Esophagus squamous epithelium (tissue), 5 donors: ENCODE data around the gene LPIN1. TPM values are rescaled to one million over a fixed set of nuclear protein-coding genes. Genes with fewer than 3 reads are reported as not detected.

Experiments
- DNase-seq: peaks from one replicate; lab custom pipeline; 2025; lab: John Stamatoyannopoulos, UW
- H3K27ac ChIP-seq, 4 donors: fragments of 200-600 bp; sonication (generic); one replicate each; pipeline ENCODE4 v1.5.1; 2016 to 2019; ENCODE audit warnings: mild to moderate bottlenecking in 1 of 4
- H3K27me3 ChIP-seq, 4 donors: fragments of 200-600 bp; sonication (generic); 1 replicate in 3 of 4; 2 replicates in 1 of 4; pipeline versions ENCODE4 v1.5.1 to v1.6.0; 2017 to 2021; ENCODE audit warnings: antibody characterized with exemption in 1 of 4
- H3K36me3 ChIP-seq, 3 donors: fragments of 200-600 bp; sonication (generic); one replicate each; pipeline ENCODE4 v1.5.1; 2016 to 2019
- H3K4me1 ChIP-seq, 3 donors: fragments of 200-600 bp; sonication (generic); one replicate each; pipeline ENCODE4 v1.5.1; 2017 to 2019
- H3K4me3 ChIP-seq, 4 donors: fragments of 200-600 bp; sonication (generic); 1 replicate in 3 of 4; 2 replicates in 1 of 4; pipeline ENCODE4 v1.5.1; 2016 to 2019; ENCODE audit warnings: mild to moderate bottlenecking in 2 of 4, moderate library complexity in 1 of 4
- H3K9me3 ChIP-seq, 3 donors: fragments of 200-600 bp; sonication (generic); one replicate each; pipeline ENCODE4 v1.5.1; 2016 to 2019
- POLR2A ChIP-seq, 4 donors: fragments of 450-650 bp; IDR thresholded peaks; one replicate each; pipeline ENCODE4 v1.6.1; 2017; ENCODE audit warnings: antibody characterized with exemption in 4 of 4, mild to moderate bottlenecking in 4 of 4, moderate library complexity in 3 of 4
- WGBS, 2 donors: methylation state at CpG; one replicate each; pipeline ENCODE4 v1.1.5; 2018; 5-methylcytosine and 5-hydroxymethylcytosine counted together
- intact Hi-C: fragments of 100-400 bp; cut with DNase I; formaldehyde crosslinking; loops from one replicate; pipeline ENCODE4 v1.15.0; 2022
- total RNA-seq, 4 donors: library from RNA; depleted of rRNA; stranded (reverse); fragments of >200 nt; gene quantifications; one replicate each; pipeline ENCODE4 v1.1.0, GENCODE V29; 2016
- TF ChIP-seq, protein P1 (sequence below), 6 experiments: fragments of 450-650 bp in 4 of 6; fragments of 200-600 bp in 2 of 6; sonication (generic) in 2 of 6; IDR thresholded peaks; one replicate each; pipeline ENCODE4 v1.5.1; 2016 to 2019; ENCODE audit warnings: antibody characterized with exemption in 6 of 6, mild to moderate bottlenecking in 4 of 6, moderate library complexity in 4 of 6
- donor health status: DM: yes; HTN: yes; CAD: no.

The LPIN1 gene
- total RNA-seq, 4 donors from 2014 or later: 16.9 to 80.9 (median 39.7) TPM

DNA sequence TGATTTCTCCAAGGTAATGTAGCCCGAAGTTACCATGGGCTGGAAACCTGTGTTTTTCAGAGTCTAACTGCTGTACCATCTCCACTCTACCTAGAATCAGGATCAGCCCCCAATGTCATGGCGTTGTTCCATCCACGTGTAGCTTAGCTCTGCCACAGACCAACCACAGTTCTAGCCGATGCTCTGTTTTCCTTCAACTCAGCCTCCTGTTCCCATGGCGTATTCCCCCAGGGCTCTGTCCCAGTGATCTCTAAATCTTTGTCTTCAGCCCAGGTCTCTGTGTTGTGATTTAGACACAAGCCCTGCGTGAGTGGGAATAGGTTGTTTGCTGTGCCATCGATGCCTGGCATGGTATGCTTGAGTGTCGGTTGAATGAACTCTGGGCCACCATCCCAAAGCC lies 53.4 kb downstream of the LPIN1 start:
- Histone ChIP-seq H3K9me3 (no peaks in the 10 kb centered on the region), H3K4me1 (no peaks in the 10 kb centered on the region), H3K27ac (no peak overlapping the region), H3K4me3 (no peak overlapping the region), H3K36me3 (peaks cover 0 to 100% (median 20%) of the 10 kb centered on the region in 3 donors), H3K27me3 (no peaks in the 10 kb centered on the region)
- 78 to 88% methylated on average over 5 to 7 of the region's 8 CpGs for WGBS, 2 donors
- TF ChIP-seq POLR2A (IDR thresholded peaks at IDR 0.05): no peak
- TF ChIP-seq, protein P1, sequence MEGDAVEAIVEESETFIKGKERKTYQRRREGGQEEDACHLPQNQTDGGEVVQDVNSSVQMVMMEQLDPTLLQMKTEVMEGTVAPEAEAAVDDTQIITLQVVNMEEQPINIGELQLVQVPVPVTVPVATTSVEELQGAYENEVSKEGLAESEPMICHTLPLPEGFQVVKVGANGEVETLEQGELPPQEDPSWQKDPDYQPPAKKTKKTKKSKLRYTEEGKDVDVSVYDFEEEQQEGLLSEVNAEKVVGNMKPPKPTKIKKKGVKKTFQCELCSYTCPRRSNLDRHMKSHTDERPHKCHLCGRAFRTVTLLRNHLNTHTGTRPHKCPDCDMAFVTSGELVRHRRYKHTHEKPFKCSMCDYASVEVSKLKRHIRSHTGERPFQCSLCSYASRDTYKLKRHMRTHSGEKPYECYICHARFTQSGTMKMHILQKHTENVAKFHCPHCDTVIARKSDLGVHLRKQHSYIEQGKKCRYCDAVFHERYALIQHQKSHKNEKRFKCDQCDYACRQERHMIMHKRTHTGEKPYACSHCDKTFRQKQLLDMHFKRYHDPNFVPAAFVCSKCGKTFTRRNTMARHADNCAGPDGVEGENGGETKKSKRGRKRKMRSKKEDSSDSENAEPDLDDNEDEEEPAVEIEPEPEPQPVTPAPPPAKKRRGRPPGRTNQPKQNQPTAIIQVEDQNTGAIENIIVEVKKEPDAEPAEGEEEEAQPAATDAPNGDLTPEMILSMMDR (IDR thresholded peaks at IDR 0.05): no peak
- no peak for DNase-seq
- intact Hi-C loops: no loop called here

GRCh38 chr2:11802782-11803191 lies 56.4 kb downstream of the LPIN1 start:
- no peak for TF ChIP-seq POLR2A (IDR thresholded peaks at IDR 0.05)
- TF ChIP-seq, protein P1 (IDR thresholded peaks at IDR 0.05): no peak
- DNase-seq: no peak
- no peaks in the 10 kb centered on the region for H3K4me1 ChIP-seq
- no peaks in the 10 kb centered on the region for H3K27me3 ChIP-seq
- peaks cover 0 to 100% (median 34%) of the 10 kb centered on the region in 3 donors for H3K36me3 ChIP-seq
- no peak overlapping the region for H3K27ac ChIP-seq
- no peak overlapping the region for H3K4me3 ChIP-seq
- 86 to 88% methylated on average over 9 of the region's 11 CpGs for WGBS, 2 donors
- intact Hi-C loops: no loop called here
- H3K9me3 ChIP-seq: no peaks in the 10 kb centered on the region

DNA sequence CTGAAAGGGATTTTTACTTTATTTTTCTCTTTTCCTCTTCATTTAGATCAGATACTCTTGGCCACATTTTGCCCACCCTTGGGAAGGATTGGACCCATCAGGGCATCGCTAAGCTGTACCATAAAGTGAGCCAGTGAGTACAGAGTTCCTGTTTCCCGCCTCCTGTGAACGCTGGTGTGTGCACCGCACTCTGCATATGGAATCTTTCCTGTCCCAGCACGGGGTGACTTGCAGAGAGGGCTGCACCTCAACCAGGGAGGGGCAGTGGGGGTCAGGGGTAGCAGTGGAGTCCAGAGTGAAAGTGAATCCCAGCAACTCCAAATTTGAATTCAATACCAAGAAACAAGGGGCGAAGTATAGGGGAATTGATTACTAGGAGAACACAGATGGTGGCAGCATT lies 58.6 kb downstream of the LPIN1 start:
- Histone ChIP-seq H3K27me3 (no peaks in the 10 kb centered on the region), H3K27ac (no peak overlapping the region), H3K4me3 (no peak overlapping the region), H3K4me1 (no peaks in the 10 kb centered on the region), H3K9me3 (no peaks in the 10 kb centered on the region), H3K36me3 (peaks cover 0 to 94% (median 36%) of the 10 kb centered on the region in 3 donors)
- intact Hi-C loops: no loop called here
- 83 to 91% methylated on average over 5 to 6 of the region's 6 CpGs for WGBS, 2 donors
- DNase-seq: no peak
- TF ChIP-seq, protein P1 (IDR thresholded peaks at IDR 0.05): no peak
- no peak for TF ChIP-seq POLR2A (IDR thresholded peaks at IDR 0.05)

DNA sequence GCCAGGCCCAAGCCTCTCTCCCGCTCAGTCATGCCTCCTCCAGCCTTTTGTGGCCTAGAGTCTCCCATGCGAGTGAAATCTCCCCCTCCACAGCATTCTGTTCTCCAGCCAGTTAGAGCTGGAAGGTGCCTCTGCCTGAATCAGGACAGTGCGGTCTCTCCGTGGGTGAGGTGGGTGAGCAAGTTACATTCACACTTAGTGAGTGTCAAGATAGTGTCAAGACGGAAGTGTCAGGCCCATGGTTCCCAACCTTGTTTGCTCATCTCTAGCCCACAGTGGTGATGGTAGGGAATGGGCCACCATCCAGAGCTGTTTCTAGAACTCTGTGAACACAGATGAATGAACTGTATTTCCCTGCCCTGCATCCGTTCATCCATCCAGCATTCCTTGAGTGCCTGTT lies 59.5 kb downstream of the LPIN1 start:
- Histone ChIP-seq H3K4me3 (no peak overlapping the region), H3K36me3 (peaks cover 0 to 94% (median 36%) of the 10 kb centered on the region in 3 donors), H3K27me3 (no peaks in the 10 kb centered on the region), H3K4me1 (no peaks in the 10 kb centered on the region), H3K27ac (no peak overlapping the region), H3K9me3 (no peaks in the 10 kb centered on the region)
- TF ChIP-seq, protein P1 (IDR thresholded peaks at IDR 0.05): no peak
- no peak for TF ChIP-seq POLR2A (IDR thresholded peaks at IDR 0.05)
- no peak for DNase-seq
- WGBS, 2 donors: 90 to 97% methylated on average over 4 to 6 of the region's 6 CpGs
- intact Hi-C loops: no loop called here

DNA sequence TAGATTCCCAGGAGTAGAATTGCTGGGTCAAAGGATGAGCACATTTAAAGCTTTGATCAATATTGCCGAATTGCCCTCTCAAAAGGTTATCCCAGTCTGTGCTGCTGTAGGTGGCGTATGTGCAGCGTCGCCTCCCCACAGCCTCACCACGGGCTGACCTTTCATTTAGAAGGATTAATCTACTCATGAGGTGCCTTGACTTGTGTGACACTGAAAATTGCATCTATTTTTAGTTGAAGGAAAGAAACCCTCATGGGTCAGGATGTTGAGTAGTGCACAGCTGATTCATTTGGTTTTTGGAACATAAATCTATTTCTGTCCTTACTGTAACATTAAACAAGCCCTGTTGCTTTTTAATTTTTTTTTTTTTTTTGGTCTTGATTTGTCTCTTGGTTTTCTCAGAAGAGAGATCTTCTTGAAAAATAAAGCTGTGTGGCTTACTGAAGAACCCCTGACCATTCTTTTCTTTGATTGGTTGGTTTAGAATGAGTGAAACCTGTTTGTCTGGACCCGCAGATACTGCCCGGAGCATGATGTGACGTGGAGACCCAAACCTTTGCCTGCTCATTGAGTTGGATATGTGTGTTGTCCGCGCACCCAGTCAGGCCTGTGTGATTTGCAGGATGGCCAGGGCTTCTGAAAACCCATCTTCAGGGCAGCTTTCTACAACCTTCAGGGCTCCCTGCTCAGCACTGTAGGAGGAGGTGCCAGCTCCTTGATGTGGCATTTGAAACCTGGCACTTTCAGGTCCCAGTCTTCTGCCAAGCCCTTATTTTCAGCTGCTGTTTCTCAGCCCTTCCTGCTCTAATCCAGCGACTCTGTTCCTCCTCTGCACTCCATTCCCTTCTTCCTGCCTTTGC lies 61.0 kb downstream of the LPIN1 start:
- TF ChIP-seq, protein P1 (IDR thresholded peaks at IDR 0.05): no peak
- no peak for TF ChIP-seq POLR2A (IDR thresholded peaks at IDR 0.05)
- Histone ChIP-seq H3K4me3 (no peak overlapping the region), H3K27me3 (no peaks in the 10 kb centered on the region), H3K27ac (no peak overlapping the region), H3K36me3 (peaks cover 0 to 89% (median 36%) of the 10 kb centered on the region in 3 donors), H3K9me3 (no peaks in the 10 kb centered on the region), H3K4me1 (no peaks in the 10 kb centered on the region)
- DNase-seq: no peak
- 81 to 85% methylated on average over 10 to 11 of the region's 11 CpGs for WGBS, 2 donors
- intact Hi-C loops: no loop called here
